Panc1 (cell line): ENCODE measurements around the gene ZCRB1. TPM values are rescaled to one million over a fixed set of nuclear protein-coding genes. Genes with fewer than 3 reads are reported as not detected.

Experiments
- ATAC-seq: fragments of 200-7000 bp; cut with Tn5 transposase; 2 replicates; pipeline ENCODE4 v1.9.1; 2020; ENCODE audit warnings: mild to moderate bottlenecking, moderate library complexity
- BruUV-seq: library from RNA; stranded (reverse); fragments of 400-500 nt; replicated peaks from 2 replicates; lab custom pipeline; 2021; lab: Mats Ljungman, UMichigan
- CTCF ChIA-PET: fragments of 300-600 bp; sonication (Branson Sonifier 250); formaldehyde crosslinking; loops from one replicate; lab custom pipeline; 2022; ENCODE audit warnings: antibody characterized with exemption; lab: Charles Lee
- POLR2A ChIA-PET: fragments of 300-600 bp; sonication (Branson Sonifier 250); formaldehyde crosslinking; loops from one replicate; lab custom pipeline; 2022; ENCODE audit warnings: antibody characterized with exemption; lab: Charles Lee
- DNase-seq: peaks from one replicate; pipeline ENCODE4 v3.0.0-alpha.2; 2010; ENCODE audit warnings: low read depth, low spot score
- H3K27ac ChIP-seq: 2 replicates; pipeline ENCODE4 v1.5.1; 2011; ENCODE audit warnings: mild to moderate bottlenecking, low read length, inconsistent platforms
- H3K27me3 ChIP-seq: fragments of 200-500 bp; sonication (Bioruptor generic); 2 replicates; pipeline ENCODE4 v1.6.0; 2014; ENCODE audit warnings: low read length, inconsistent platforms; ENCODE audit not compliant: control insufficient read depth, insufficient read depth
- H3K36me3 ChIP-seq: fragments of 200-500 bp; sonication (Bioruptor generic); 2 replicates; pipeline ENCODE4 v1.5.1; 2014; ENCODE audit warnings: inconsistent platforms, mild to moderate bottlenecking, low read length, moderate library complexity; ENCODE audit not compliant: control insufficient read depth, insufficient read depth
- H3K4me1 ChIP-seq: 2 replicates; pipeline ENCODE4 v1.5.1; 2011; ENCODE audit warnings: inconsistent platforms, mild to moderate bottlenecking, low read length, moderate library complexity; ENCODE audit not compliant: control insufficient read depth, insufficient read depth
- H3K4me3 ChIP-seq, 2 experiments: 2 replicates each; pipeline ENCODE4 v1.5.1; 2011 to 2012; ENCODE audit warnings: low read depth in 2 of 2, low read length in 2 of 2, mild to moderate bottlenecking in 2 of 2, inconsistent platforms in 1 of 2, moderate library complexity in 1 of 2
- H3K9me3 ChIP-seq: fragments of 200-500 bp; sonication (Bioruptor generic); 2 replicates; pipeline ENCODE4 v1.5.1; 2014; ENCODE audit warnings: low read depth, mild to moderate bottlenecking, inconsistent platforms, low read length, moderate library complexity; ENCODE audit not compliant: control insufficient read depth, insufficient read depth
- CTCF ChIP-seq: fragments of 450-650 bp; IDR thresholded peaks from 2 replicates; pipeline ENCODE4 v1.5.1; 2017; ENCODE audit warnings: mild to moderate bottlenecking
- POLR2AphosphoS5 ChIP-seq: IDR thresholded peaks from 2 replicates; pipeline ENCODE4 v1.6.1; 2012; ENCODE audit warnings: mild to moderate bottlenecking, low read depth, low read length, moderate library complexity
- REST ChIP-seq, 2 experiments: IDR thresholded peaks; 2 replicates each; pipeline ENCODE4 v1.6.1; 2011 to 2012; ENCODE audit warnings: low read depth in 2 of 2, control low read depth in 1 of 2, low read length in 1 of 2, mild to moderate bottlenecking in 1 of 2, moderate library complexity in 1 of 2; ENCODE audit not compliant: insufficient read depth in 1 of 2
- SIN3A ChIP-seq: IDR thresholded peaks from 2 replicates; pipeline ENCODE4 v1.6.1; 2012; ENCODE audit warnings: low read depth, mild to moderate bottlenecking, low read length, moderate library complexity, borderline replicate concordance; ENCODE audit not compliant: insufficient read depth
- TCF7L2 ChIP-seq: IDR thresholded peaks from 2 replicates; pipeline ENCODE4 v1.6.1; 2011; ENCODE audit warnings: mild to moderate bottlenecking, low read depth, low read length, inconsistent platforms
- in situ Hi-C: cut with HindIII; loops from 2 replicates; pipeline ENCODE4 v1.10.0; 2016; ENCODE audit warnings: low sequenced_read_pairs, low pct_unique_long_range_greater_than_20kb
- intact Hi-C: fragments of 100-400 bp; cut with micrococcal nuclease; formaldehyde crosslinking; loops from one replicate; pipeline ENCODE4 v1.10.0; 2022; ENCODE audit not compliant: unreplicated experiment
- total RNA-seq: library from RNA; stranded (reverse); gene quantifications from one replicate; pipeline ENCODE4 v1.2.1, GENCODE V29; 2021; ENCODE audit not compliant: unreplicated experiment

ZCRB1 gene
- total RNA-seq, 1 experiment from 2014 or later = 68.8 TPM

DNA sequence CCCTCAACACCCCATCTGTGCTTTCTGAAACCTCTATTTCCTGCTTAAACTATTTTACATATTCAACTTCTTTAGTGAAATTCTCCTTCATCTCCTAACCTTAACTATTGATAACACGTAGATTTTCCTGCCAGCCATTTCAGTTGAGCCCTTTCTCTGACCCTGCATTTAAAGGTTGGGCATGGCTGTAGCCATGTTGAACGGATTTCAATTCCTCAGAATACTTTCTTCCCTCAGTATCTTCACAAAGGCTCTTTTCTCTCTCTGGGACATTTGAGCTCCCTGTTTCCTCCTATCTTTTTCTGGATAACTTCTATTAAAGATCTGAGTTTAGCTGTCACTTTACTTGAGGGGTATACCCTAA is 1.3 kb upstream of the ZCRB1 start:
- ChIA-PET POLR2A (interaction anchor here (0.6 kb wide), 1 partner anchor 118 kb away, joined by 4 read pairs; no protein-coding TSS in a partner anchor), CTCF (no interaction called here)
- Histone ChIP-seq H3K9me3 (no peaks in the 10 kb centered on the region), H3K27ac (peak overlapping the region; percentile 97), H3K4me3 (peak overlapping the region; percentile 91 to 99), H3K27me3 (no peaks in the 10 kb centered on the region), H3K36me3 (peaks cover 9% of the 10 kb centered on the region), H3K4me1 (peaks cover 19% of the 10 kb centered on the region)
- BruUV-seq = no TSS peak
- no peak for DNase-seq
- intact Hi-C loops = no loop called here
- TF ChIP-seq CTCF (no peak), POLR2AphosphoS5 (no peak)
- no peak for ATAC-seq
- in situ Hi-C loops = no loop called here

DNA sequence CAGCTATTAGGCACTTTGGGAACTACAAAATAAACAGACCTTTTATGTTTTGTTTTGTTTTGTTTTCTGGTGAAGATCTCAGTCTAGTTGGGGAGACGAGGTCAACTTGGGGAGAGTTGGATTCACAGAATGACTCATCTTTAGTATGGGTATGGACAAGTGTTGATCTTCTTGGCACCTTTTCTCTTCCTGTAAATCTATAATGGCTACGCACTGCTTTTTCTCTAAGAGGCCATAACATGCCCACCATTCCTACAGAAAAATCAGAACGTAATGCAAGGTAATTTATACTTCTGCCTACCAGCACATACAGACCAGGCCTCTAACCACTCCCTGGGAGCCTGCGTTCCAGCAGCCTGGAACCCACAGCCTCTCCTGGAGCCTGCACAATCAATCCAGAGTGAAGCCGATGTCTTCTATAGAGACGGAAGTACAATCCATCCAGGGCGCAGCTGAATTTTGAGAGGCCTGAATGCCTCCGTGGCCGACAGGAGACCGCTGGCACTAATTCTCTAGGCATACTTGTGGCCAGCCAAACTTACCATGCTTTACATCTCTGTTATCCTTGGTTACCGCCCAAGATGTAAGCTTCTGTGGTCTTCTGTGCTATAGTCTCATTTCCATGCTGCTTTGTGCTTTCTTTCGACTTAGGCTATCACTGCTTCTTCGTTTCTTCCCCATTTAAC is 790 bp upstream of the ZCRB1 start:
- peak; percentile 8; the same call in 1 of the 2 replicates for ATAC-seq

More for the DNA sequence above, 790 bp upstream of the ZCRB1 start:
- in situ Hi-C loops = no loop called here
- no peak for TF ChIP-seq SIN3A
- no peak for TF ChIP-seq CTCF
- TF ChIP-seq POLR2AphosphoS5 = no peak
- no peak for TF ChIP-seq REST (IDR thresholded peaks at IDR 0.05; ENCODE audit: insufficient read depth in 1 of 2, low read depth in 2 of 2, low read length in 1 of 2)
- TF ChIP-seq TCF7L2 = no peak
- Histone ChIP-seq H3K9me3 (no peaks in the 10 kb centered on the region), H3K4me1 (peaks cover 19% of the 10 kb centered on the region), H3K4me3 (peak overlapping the region; percentile 91 to 99), H3K36me3 (peaks cover 14% of the 10 kb centered on the region), H3K27me3 (no peaks in the 10 kb centered on the region), H3K27ac (peak overlapping the region; percentile 97)
- CTCF ChIA-PET = no interaction called here
- intact Hi-C loops = no loop called here
- DNase-seq = no peak
- POLR2A ChIA-PET = interaction anchor here (0.5 kb wide), 1 partner anchor 1689 kb away, joined by 4 read pairs; no protein-coding TSS in a partner anchor
- TSS peak; percentile 87 for BruUV-seq
